Ascending aorta (tissue), 2 donors: Measurements from ENCODE around the gene MPG. TPM values are rescaled to one million over a fixed set of nuclear protein-coding genes. Genes with fewer than 3 reads are reported as not detected.

Experiments used
- DNase-seq, 2 donors: peaks; one replicate each; pipeline ENCODE4 v3.0.0-alpha.2; 2019; ENCODE audit warnings: low spot score in 2 of 2
- H3K27ac ChIP-seq, 2 donors: fragments of 200-600 bp; sonication (generic); one replicate each; pipeline ENCODE4 v1.5.1; 2016 to 2017; ENCODE audit warnings: mild to moderate bottlenecking in 1 of 2
- H3K27me3 ChIP-seq: fragments of 200-600 bp; sonication (generic); one replicate; pipeline ENCODE4 v1.5.1; 2017
- H3K36me3 ChIP-seq, 2 donors: fragments of 200-600 bp; sonication (generic); one replicate each; pipeline ENCODE4 v1.5.1; 2016
- H3K4me1 ChIP-seq, 2 donors: fragments of 200-600 bp; sonication (generic); one replicate each; pipeline ENCODE4 v1.5.1; 2016 to 2017; ENCODE audit warnings: mild to moderate bottlenecking in 1 of 2
- H3K4me3 ChIP-seq, 2 donors: fragments of 200-600 bp; sonication (generic); one replicate each; pipeline ENCODE4 v1.5.1; 2016 to 2017; ENCODE audit warnings: mild to moderate bottlenecking in 1 of 2
- H3K9me3 ChIP-seq, 2 donors: fragments of 200-600 bp; sonication (generic); one replicate each; pipeline ENCODE4 v1.5.1; 2016
- CTCF ChIP-seq, 3 experiments: fragments of 200-600 bp in 2 of 3; fragments of 450-650 bp in 1 of 3; sonication (generic) in 2 of 3; IDR thresholded peaks; one replicate each; pipeline ENCODE4 v1.5.1; 2016 to 2019; ENCODE audit warnings: antibody characterized with exemption in 3 of 3, mild to moderate bottlenecking in 1 of 3, moderate library complexity in 1 of 3
- intact Hi-C: fragments of 100-400 bp; cut with DNase I; formaldehyde crosslinking; loops from one replicate; pipeline ENCODE4 v1.15.1; 2023
- total RNA-seq: library from RNA; depleted of rRNA; stranded (reverse); fragments of >200 nt; gene quantifications from one replicate; pipeline ENCODE4 v1.1.0, GENCODE V29; 2016

Gene MPG
- total RNA-seq, 1 donor from 2014 or later, result 406 TPM

GRCh38 chr16:72561-73548 lies 5.2 kb upstream of the MPG start, which contains the start of gene RHBDF1:
RHBDF1 (minus strand) TSS chr16:72631; CDS start chr16:65015, 7,616 bp downstream.
- Histone ChIP-seq H3K27ac (peak within 1 kb of the TSS; percentile 97 to 100), H3K9me3 (no peaks in the 10 kb centered on the region), H3K36me3 (no peaks in the 10 kb centered on the region), H3K4me3 (peak within 1 kb of the TSS; percentile 71 to 89), H3K27me3 (no peaks in the 10 kb centered on the region), H3K4me1 (peaks cover 24 to 69% of the 10 kb centered on the region in 2 donors)
- intact Hi-C loops, result loop anchor here (1.0 kb wide), 1 partner anchor 11 kb away; no protein-coding TSS in a partner anchor
- no peak for TF ChIP-seq CTCF (IDR thresholded peaks at IDR 0.05)
- peak in 1 of 2 donors; percentile 77 for DNase-seq

DNA sequence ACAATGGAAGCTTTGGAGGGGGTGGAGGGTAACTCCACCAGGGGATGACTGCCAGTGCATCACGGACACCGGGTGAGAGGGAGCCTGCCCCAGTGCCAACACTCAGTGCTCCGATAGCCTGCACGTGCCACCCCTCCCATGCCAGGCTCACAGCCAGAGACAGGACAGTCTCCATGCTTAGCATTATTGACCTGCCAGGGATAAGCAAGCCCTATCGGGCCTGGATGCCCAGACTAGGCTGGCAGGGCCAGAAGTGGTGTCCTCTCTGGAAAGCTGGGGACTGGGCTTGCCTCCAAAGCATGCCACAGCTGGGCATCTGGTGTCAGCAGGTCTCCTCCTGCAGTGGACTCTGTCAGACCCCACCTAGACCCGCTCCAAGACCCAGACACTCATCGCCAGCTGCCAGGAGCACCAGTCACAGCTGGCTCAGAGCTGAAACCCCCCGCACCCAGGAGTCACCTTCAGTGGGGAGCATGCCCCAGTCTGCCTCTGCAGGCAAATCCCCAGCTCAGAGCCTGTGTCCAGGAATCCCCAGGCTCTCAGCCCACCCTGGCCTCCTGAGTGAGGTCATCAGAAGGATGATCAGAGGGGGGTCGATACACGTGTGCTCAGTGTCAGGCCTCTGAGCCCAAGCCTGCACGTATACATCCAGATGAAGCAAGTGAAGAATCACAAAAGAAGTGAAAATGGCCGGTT lies 3.8 kb upstream of the MPG start:
- Histone ChIP-seq H3K4me3 (no peak overlapping the region), H3K36me3 (no peaks in the 10 kb centered on the region), H3K9me3 (no peaks in the 10 kb centered on the region), H3K27me3 (no peaks in the 10 kb centered on the region), H3K27ac (peak overlapping the region; percentile 97 to 100), H3K4me1 (peaks cover 31 to 62% of the 10 kb centered on the region in 2 donors)
- DNase-seq, result no peak
- intact Hi-C loops, result no loop called here
- TF ChIP-seq CTCF (IDR thresholded peaks at IDR 0.05), result no peak

DNA sequence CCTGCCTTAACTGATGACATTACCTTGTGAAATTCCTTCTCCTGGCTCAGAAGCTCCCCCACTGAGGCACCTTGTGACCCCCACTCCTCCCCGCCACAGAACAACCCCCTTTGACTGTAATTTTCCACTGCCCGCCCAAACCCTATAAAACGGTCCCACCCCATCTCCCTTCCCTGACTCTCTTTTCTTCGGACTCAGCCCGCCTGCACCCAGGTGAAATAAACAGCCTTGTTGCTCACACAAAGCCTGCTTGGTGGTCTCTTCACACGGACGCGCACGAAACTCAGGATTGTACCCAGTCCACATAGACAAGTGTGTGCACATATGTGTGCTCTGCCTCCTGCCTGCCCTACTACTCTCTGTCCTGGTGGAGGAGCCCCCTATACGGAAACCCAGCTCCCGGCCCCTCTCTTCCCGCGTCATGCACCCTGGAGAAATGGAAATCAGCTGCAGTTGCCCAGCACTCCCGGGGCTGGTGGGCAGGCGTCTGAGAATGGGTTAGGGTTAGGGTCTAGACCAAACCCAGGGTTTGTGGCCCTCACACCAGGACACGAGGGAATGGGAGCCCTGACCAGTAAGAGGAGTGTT lies 3.2 kb upstream of the MPG start:
- intact Hi-C loops, result no loop called here
- Histone ChIP-seq H3K9me3 (no peaks in the 10 kb centered on the region), H3K4me3 (no peak overlapping the region), H3K27ac (peak overlapping the region; percentile 97 to 100), H3K27me3 (no peaks in the 10 kb centered on the region), H3K4me1 (peaks cover 35 to 63% of the 10 kb centered on the region in 2 donors), H3K36me3 (peaks cover 6% of the 10 kb centered on the region in 2 donors)
- no peak for DNase-seq
- TF ChIP-seq CTCF (IDR thresholded peaks at IDR 0.05), result no peak

DNA sequence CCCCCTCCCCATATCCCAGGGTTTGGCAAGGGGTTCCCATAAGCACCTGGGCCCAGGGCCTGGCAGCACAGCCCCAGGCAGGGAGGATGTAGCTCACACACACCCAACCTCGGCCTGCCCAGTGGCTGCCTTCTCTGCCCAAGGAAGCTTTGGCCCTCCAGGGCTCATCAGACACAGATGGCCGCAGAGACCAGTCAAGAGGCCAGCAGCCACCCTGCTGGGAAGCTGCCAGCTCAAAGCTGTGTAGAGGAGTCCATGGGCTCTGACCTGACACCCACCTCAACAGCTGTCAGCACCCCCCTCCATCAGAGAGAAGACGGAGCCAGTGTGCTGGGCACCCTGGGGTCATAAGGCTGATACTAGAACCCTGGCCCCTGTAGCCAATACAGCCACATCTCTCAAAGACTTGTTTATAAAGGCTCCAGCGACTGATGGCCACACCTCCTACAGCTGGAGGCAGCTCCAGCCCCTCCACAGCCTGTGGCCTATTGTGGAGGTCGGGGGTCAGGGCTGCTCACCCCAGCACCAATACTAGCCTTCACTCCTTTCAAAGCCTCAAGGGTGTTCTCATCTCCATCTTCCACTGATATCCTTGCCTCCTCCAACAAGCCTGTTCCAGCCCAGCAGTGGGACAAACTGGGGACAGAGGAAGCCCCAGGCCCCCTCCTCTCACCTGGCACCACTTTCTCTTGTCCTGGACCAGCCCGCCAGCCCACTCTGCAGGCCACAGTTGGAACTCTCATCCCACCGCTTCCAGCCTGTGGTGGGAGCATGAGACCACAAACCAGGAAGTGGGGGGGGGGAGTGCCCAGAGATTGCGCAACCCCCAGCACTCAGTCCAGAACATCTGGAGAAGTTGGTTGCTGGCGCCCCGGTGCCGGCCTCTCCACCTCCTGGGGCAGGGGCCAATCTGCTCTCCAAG lies 2.2 kb upstream of the MPG start:
- peak in 2 of 3 experiments; percentile 16 to 17 for TF ChIP-seq CTCF (IDR thresholded peaks at IDR 0.05)
- H3K4me3 ChIP-seq, result peak overlapping the region; percentile 69 to 76
- no peaks in the 10 kb centered on the region for H3K9me3 ChIP-seq
- no peaks in the 10 kb centered on the region for H3K27me3 ChIP-seq
- H3K36me3 ChIP-seq, result peaks cover 7 to 14% of the 10 kb centered on the region in 2 donors
- peaks cover 34 to 54% of the 10 kb centered on the region in 2 donors for H3K4me1 ChIP-seq
- intact Hi-C loops, result no loop called here
- peak overlapping the region; percentile 97 to 100 for H3K27ac ChIP-seq
- peak; percentile 43 to 93 for DNase-seq
